Activated naive CD8-positive, alpha-beta T cell treated with anti-CD3 and anti-CD28 coated beads, Interleukin-2, amount 50 U/mL, for 16 hours (primary cell): ENCODE measurements around the gene TRAF5.

ENCODE experiments used
- DNase-seq: peaks from one replicate; pipeline ENCODE4 v3.0.0-alpha.2; 2020; ENCODE audit warnings: low read depth, low spot score

The TRAF5 gene

DNA sequence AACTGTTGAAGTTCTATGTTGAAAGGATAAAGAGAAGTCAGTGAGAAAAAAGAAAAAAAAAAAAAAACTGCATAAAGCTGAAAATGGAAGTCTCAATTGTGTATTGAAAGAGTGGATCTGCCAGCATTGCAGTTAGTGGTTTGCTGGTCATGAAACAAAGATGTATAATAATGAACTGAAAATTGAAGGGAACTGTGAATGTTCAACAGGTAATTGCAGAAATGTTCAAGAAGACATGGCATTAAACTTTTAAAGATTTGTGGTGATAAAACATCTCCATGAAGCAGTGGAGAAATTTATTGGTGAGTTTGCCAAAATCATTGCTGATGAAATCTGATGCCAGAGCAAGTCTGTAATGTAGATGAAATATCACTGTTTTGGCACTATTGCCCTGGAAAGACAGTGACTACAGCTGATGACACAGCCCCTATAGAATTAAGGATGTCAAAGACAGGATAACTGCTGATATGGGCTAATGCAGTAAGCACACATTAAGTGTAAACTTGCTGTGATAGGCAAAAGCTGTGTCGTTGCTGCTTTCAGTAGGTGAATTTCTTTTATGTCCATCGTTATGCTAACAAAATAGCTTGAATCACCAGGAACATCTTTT, 94.3 kb downstream of the TRAF5 start:
- no peak for DNase-seq

DNA sequence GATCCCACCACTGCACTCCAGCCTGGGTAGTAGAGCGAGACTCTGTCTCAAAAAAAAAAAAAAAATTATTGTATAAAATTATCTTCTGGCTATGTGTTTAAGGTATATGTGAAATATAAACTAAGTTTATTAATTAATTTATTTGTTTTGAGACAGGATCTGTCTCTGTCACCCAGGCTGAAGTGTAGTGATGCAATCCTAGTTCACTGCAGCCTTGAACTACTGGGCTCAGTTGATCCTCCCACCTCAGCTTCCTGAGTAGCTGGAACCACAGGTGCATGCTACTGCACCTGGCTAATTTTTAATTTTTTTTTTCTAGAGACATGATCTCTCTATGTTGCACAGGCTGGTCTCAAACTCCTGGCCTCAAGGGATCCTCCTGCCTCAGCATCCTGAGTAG, 97.4 kb downstream of the TRAF5 start:
- DNase-seq = no peak
